PC-3 (cell line): ENCODE measurements around the gene FCRLB.

ENCODE experiments used
- EZH2 ChIP-seq: fragments of 300-600 bp; sonication (generic); IDR thresholded peaks from one replicate; pipeline ENCODE4 v1.6.1; 2017; ENCODE audit warnings: antibody characterized with exemption, mild to moderate bottlenecking, low read length; ENCODE audit not compliant: unreplicated experiment
- TF ChIP-seq, protein P1 (sequence below): fragments of 300-600 bp; sonication (generic); conservative IDR thresholded peaks from 2 replicates; pipeline ENCODE4 v1.5.1; 2017; ENCODE audit warnings: antibody characterized with exemption, low read depth, mild to moderate bottlenecking, low read length

DNA sequence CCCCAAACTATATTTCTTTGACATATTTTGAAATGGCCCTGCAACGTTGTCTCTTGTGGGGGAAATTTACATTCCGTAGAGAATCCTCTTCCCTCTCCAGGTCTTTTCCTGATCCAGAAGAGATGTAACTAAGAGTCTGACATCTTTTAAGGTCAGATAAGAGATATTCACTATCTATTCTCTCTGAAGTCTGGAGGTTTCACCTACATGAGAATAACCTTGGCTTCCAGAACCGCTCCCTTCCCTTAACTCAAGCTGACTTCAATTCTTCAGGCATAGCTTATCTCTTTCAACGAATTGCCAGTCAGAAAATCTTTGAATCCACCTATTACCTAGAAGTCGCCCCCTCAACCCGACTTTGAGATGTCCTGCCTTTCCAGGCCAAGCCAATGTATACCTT is 9.9 kb downstream of the FCRLB start:
- TF ChIP-seq, protein P1, sequence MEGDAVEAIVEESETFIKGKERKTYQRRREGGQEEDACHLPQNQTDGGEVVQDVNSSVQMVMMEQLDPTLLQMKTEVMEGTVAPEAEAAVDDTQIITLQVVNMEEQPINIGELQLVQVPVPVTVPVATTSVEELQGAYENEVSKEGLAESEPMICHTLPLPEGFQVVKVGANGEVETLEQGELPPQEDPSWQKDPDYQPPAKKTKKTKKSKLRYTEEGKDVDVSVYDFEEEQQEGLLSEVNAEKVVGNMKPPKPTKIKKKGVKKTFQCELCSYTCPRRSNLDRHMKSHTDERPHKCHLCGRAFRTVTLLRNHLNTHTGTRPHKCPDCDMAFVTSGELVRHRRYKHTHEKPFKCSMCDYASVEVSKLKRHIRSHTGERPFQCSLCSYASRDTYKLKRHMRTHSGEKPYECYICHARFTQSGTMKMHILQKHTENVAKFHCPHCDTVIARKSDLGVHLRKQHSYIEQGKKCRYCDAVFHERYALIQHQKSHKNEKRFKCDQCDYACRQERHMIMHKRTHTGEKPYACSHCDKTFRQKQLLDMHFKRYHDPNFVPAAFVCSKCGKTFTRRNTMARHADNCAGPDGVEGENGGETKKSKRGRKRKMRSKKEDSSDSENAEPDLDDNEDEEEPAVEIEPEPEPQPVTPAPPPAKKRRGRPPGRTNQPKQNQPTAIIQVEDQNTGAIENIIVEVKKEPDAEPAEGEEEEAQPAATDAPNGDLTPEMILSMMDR: no peak
- TF ChIP-seq EZH2: no peak
